ENCODE measurements around the gene NUDT14. TPM values are rescaled to one million over a fixed set of nuclear protein-coding genes. Genes with fewer than 3 reads are reported as not detected.

Gene NUDT14
- total RNA-seq, 4 donors from 2014 or later = 0.66 to 2.7 (median 1.8) TPM

DNA sequence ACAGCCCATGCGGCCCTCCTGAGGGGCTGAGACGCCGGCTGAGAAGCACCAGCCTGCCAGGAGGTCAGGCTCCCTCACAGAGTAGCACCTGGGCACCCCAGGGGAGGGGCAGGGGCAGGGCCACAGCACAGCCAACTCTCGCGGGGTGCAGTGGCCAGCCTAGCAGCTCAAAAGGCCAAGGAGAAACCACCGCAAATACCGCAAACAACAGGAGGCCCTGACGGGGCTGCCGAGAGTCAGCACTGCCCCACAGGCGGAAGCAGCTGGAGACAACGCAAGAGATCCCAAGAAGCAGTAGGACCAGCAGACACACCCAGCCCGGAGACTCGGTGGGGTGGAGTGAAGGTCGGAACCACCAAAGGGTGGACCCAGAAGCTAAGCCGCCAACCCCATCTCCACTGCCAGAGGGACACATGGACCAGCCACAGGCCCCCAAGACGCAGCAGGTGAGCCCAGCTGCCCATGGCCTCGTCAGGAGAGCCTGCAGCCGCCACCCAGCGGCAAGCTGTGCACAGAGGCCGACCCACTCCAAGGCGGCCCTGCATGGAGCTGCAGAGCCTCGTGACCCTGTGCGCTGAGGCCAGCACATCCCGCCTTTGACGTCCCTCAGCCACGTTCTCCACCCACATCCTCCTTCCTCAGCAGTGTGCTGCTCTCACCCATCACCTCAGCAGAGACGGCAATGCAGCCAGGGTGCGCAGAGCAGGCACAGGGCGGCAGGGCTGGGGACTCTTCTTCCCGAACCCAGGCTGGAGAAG lies 35.6 kb upstream of the NUDT14 start:
- Histone ChIP-seq H3K27ac (no peak overlapping the region), H3K4me1 (no peaks in the 10 kb centered on the region), H3K4me3 (no peak overlapping the region), H3K36me3 (peaks cover 0 to 93% (median 20%) of the 10 kb centered on the region in 3 donors), H3K9me3 (no peaks in the 10 kb centered on the region), H3K27me3 (no peaks in the 10 kb centered on the region)
- no peak for DNase-seq (ENCODE audit: low spot score in 2 of 2)
- TF ChIP-seq CTCF (IDR thresholded peaks at IDR 0.05) = no peak
- no peak for TF ChIP-seq POLR2A (IDR thresholded peaks at IDR 0.05)
- no peak for TF ChIP-seq EP300 (IDR thresholded peaks at IDR 0.05)
- 86 to 87% methylated on average over 20 to 30 of the region's 30 CpGs for WGBS, 2 donors

- Histone ChIP-seq H3K27ac (no peak overlapping the region), H3K27me3 (no peaks in the 10 kb centered on the region), H3K9me3 (no peaks in the 10 kb centered on the region), H3K36me3 (peaks cover 0 to 93% (median 12%) of the 10 kb centered on the region in 3 donors), H3K4me3 (no peak overlapping the region), H3K4me1 (no peaks in the 10 kb centered on the region)
- no peak for DNase-seq (ENCODE audit: low spot score in 2 of 2)
- WGBS, 2 donors = 77 to 90% methylated on average over 3 of the region's 3 CpGs
- TF ChIP-seq POLR2A (IDR thresholded peaks at IDR 0.05) = no peak
- TF ChIP-seq CTCF (IDR thresholded peaks at IDR 0.05) = no peak
- TF ChIP-seq EP300 (IDR thresholded peaks at IDR 0.05) = no peak
Measured at GRCh38 chr14:105215602-105216001, 34.5 kb upstream of the NUDT14 start.

GRCh38 chr14:105214324-105214915 lies 33.3 kb upstream of the NUDT14 start:
- Histone ChIP-seq H3K4me3 (no peak overlapping the region), H3K27ac (no peak overlapping the region), H3K36me3 (peaks cover 0 to 93% (median 4%) of the 10 kb centered on the region in 3 donors), H3K4me1 (no peaks in the 10 kb centered on the region), H3K27me3 (no peaks in the 10 kb centered on the region), H3K9me3 (no peaks in the 10 kb centered on the region)
- 65 to 80% methylated on average over 5 to 13 of the region's 14 CpGs for WGBS, 2 donors
- no peak for TF ChIP-seq EP300 (IDR thresholded peaks at IDR 0.05)
- TF ChIP-seq POLR2A (IDR thresholded peaks at IDR 0.05) = no peak
- no peak for TF ChIP-seq CTCF (IDR thresholded peaks at IDR 0.05)
- DNase-seq (ENCODE audit: low spot score in 2 of 2) = no peak

DNA sequence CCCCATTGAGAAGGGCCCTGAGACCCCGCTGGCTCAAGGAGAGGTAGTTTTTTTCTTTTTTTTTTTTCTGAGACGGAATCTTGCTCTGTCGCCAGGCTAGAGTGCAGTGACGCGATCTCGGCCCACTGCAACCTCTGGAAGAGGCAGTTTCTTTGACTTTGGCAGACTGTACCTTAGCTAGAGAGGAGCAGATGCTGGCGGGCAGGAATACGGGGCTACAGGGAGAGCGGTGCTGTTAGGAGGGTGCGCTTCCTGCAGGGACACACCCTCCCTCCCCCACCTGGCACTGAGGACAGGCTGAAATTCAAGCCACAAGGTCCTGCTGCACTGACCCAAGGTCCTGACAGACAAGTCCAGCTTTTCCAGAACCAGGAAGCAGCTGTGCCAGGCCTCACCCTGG lies 32.2 kb upstream of the NUDT14 start:
- H3K27me3 ChIP-seq = no peaks in the 10 kb centered on the region
- no peaks in the 10 kb centered on the region for H3K9me3 ChIP-seq
- H3K27ac ChIP-seq = no peak overlapping the region
- 82 to 89% methylated on average over 10 of the region's 10 CpGs for WGBS, 2 donors
- DNase-seq (ENCODE audit: low spot score in 2 of 2) = no peak
- peaks cover 0 to 93% (median 0%) of the 10 kb centered on the region in 3 donors for H3K36me3 ChIP-seq
- no peaks in the 10 kb centered on the region for H3K4me1 ChIP-seq
- H3K4me3 ChIP-seq = no peak overlapping the region
- TF ChIP-seq POLR2A (IDR thresholded peaks at IDR 0.05) (no peak), CTCF (IDR thresholded peaks at IDR 0.05) (no peak), EP300 (IDR thresholded peaks at IDR 0.05) (no peak)

All from tibial nerve (tissue), 4 donors.